DLD1 (cell line): Measurements from ENCODE around the gene ARMS2.

ENCODE experiments used
- in situ Hi-C: cut with HindIII; loops from 2 replicates; pipeline ENCODE4 v1.10.0; 2017; ENCODE audit warnings: low sequenced_read_pairs

ARMS2 gene

DNA sequence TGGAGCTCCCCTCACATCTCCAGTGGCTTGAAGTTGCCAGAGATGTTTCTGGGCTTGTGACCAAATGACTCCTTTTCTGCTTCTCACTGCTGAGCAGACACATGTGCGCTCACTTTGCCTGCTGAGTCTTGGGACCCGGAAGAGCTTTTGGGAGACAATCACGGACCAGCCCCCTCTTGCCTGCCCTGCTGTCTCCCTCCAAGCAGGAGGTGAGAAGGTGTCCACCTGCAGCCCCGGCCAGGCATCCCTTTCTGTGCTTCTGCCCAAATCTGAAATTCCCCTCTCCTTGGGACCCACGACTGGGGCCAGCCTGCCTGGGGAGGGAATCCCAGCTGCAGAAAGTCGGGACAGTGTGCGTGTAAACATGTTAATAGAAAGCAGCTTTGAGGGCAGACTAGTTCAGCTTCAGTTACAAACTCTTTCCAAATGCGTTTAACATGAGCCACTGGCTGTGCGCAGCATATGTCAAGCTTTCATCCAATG lies 38.6 kb downstream of the ARMS2 start:
- in situ Hi-C loops = no loop called here

DNA sequence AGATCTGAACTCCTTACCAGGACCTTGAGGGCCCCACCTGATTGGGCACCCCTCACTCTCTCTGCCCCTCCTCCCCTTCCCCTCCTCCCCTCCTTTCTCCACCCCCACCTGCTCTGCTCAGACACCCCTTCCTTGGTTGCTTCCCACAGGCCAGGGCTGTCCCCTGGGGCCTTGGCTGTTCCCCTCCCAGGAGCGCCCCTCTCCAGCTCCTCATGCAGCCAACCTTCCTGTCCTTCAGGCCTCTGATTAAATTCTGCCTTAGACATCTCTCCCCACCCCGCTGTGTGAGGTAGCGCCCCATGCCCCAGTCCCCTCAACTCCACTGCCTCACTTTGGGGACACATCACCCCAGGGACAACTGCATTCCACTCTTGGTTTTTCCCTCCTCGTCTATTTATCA lies 39.3 kb downstream of the ARMS2 start:
- in situ Hi-C loops = no loop called here

DNA sequence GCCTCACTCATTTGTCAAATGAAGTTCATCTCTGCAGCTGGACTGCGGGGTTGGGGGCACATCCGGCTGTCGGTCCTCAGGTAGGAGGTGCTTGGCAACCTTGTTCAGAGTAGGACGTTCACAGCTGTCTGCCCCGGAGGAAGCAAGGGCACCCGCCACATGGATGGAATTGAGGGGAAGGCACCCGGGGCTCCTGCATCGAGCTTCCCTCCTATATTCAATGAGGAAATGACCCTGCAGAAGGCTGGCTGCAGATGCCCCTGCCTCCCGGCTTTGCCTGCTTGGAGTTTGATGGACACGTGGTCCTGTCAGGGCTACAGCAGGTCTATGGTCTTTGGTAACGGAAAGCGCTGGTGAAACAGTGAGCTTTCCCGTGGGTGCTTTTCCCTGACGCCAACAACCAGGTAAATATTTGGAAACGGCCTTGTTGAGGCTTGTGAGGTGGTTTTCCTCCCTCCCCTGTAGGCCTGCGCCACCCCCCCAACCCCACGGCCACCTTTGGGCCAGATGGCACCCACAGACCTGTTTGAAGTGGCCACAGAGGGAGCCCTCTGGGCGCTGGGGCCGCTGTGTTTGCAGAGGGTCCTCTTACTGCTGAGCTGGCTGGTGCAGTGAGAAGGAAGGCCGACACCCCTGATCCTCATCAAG lies 39.8 kb downstream of the ARMS2 start:
- in situ Hi-C loops = no loop called here

DNA sequence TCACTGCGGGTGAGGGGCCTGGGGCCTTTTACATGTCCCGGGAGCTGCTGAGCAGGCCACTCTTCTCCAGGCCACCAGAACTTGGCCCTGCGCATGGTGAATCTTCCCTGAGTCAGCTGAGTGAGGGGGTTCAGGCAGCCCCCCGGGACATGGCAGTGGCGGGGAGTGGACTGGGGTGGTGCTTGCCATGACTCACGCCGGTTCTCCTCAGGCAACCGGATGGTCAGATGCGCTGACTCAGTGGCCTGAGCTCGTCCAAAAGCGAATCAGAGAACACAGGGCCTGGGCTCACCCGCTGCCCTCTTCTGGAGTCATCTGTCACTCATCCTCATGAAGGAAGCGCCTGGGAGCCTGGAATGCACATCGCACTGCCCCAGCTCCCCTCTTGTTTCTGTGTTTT lies 40.4 kb downstream of the ARMS2 start:
- in situ Hi-C loops = no loop called here

DNA sequence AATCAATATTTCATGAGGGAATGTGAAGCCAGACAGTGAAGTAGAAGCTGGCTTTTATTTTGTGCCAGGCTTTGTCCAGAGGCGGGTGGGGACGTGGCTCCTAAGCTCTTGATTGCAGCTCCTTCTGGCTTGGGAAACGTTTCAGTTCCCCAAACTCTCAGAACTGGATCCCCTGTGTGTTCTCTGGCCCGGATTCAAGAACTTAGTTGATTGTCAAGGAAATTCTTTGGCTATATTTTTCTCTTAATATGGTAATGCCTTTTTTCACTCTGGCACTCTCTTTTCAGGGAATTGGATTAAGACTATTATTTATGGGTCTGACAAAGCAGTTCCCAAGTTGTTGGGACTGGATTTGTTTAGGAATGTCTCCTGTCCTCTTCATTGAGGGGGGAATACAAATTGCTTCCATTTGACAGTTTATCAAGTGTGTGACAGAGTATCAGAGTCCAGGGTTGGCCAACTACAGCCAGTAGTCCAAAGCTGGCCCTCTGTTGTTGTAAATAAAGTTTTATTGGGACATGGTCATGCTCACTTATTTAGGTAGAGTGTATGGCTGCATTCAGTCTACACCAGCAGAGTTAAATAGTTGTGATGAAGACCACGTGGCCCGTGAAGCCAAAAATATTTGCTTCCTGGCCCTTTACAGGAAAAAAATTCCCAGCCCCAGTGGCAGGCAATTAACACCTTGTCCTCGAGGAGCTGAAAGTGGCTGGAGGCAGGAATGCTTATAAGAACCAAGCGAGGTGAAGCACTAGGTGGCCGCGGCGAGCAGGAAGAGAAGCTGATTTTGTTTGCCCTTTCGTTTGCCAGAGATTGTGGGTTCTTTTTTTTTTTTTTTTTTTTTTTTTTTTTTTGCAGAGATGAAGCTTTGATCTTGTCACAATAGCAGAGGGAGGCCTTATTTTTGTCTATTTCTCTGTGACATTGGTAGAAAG lies 41.2 kb downstream of the ARMS2 start:
- in situ Hi-C loops = no loop called here

DNA sequence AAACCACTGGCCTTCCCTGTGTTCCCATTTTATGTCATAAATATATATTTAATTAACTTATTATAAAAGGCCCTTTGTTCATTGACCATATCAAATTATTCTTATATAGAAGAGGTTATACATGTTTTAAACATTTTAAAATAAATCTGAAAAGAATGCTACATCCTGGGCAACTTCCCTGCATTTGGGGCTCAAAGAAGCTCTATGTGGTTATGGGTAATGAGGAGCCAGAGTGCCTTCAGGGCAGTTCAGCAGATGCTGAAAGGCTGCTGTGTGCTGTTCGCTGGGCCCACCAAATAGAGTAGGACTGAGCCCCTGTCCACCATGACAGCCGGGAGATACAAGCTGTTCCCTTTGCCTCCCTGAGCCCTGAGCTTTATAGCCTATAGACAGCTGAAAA lies 42.8 kb downstream of the ARMS2 start:
- in situ Hi-C loops = no loop called here

DNA sequence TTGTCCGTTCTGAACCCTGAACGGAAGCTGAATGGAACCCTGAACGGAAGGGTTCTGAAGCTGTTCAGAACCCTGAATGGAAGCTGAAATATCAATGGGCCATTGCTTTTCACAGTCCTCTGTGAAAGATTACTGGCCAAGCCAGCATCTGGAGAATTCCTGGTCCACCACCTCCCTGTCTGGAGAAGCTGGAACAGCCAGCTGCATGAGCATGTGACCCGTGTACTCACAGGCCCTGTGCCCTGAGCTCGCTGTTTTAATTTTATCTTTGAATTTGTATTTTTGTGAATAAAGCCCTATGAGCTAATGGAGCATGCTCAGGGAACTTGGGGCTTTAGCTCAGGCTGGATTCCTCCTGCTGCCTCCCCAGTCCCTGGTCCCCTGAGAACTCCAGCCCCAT lies 44.1 kb downstream of the ARMS2 start:
- in situ Hi-C loops = no loop called here

DNA sequence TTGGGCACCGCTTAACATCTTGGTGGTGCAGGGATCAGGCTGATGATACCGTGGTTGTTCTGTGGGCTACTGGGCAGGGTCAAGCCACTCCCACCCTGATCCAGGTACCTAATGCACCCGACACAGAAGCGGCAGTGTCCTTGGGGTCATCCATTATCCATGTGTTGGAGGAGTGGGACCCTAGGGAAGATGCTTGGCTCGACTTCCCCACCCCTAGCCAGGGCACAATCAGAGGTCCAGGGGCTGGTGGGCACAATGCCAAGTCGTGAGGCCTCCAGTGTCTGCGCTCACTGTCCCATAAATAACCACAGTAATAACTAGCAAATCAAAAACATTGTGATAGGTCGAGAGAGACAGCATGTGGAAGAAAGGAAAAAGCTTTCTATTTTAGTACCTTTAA lies 44.6 kb downstream of the ARMS2 start:
- in situ Hi-C loops = no loop called here

DNA sequence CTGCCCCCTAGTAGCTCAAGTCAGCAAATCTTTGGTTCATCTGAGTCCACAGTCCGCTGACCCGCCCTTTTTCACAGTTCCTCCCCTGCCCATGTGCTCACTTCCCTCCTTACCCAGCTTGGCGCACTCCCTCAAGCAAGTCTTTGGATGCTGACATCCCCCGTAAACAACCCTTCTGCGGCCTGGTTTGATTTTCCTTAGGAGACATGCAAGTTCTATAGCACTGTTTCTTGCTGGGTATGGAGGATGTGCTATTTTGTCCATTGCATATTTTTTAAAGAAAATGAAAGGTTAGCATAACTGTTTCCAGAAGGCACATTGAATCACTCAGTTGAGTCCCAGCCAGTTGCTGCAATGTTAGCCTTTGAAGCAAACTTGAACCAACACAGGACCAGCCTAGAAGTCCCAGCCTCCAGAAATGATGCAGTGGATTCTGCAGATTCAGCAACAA lies 45.1 kb downstream of the ARMS2 start:
- in situ Hi-C loops = no loop called here

DNA sequence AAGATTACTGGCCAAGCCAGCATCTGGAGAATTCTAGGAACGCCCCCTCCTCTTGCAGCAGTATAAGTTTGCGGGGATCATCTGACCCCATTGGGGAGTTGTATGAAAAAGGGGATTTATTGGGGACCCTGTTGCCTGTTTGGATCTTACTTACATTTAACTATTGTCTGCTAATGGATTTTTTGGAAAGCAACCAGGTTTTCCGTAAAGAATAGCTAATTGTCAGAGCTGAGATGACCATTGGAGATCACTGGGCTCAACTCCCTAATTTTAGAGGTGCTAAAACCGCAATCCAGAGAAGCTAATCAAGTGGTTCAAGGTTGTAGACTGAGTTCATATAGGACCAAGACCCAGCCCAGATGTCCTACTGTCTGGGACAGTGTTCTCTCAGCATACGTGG lies 45.7 kb downstream of the ARMS2 start:
- in situ Hi-C loops = no loop called here

DNA sequence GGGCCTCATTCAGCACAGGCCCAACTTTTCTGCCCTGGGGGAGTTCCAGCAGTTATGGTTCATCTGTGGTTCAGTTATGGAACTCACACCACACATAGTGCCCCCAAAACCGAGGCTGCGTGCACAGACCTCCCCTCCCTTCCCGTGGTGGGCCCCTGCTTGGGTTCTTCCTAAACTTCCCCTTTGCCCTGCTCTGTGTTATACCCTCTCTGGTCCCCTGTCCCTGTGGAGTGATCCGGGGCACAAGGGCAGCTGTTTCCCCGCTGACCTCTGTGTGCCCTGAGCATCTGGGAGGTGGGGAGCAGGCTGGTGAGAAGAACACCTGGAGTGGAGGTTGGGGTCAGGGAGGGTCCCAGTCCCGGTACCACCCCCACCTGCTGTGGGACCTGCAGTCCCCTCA lies 46.3 kb downstream of the ARMS2 start:
- in situ Hi-C loops = no loop called here

DNA sequence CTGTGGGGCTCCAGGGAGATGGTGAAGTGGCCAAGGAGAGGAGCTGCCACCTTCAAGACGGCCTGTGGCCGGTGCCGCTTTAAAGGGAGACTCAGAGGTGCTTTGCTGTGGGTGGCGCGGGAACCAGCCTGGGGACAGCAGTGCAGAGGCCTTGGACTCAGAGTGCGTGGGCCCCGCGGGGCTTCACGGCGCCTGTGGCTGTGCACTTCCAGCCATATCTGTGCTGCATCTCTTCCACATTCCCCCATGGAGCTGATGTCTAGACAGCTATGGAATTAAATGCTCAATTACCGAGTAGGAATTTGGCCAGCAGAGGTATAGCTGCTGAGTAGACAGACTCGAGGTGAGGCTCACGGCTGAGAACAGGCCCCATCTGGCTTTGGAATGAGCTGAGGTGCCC lies 48.6 kb downstream of the ARMS2 start:
- in situ Hi-C loops = no loop called here

DNA sequence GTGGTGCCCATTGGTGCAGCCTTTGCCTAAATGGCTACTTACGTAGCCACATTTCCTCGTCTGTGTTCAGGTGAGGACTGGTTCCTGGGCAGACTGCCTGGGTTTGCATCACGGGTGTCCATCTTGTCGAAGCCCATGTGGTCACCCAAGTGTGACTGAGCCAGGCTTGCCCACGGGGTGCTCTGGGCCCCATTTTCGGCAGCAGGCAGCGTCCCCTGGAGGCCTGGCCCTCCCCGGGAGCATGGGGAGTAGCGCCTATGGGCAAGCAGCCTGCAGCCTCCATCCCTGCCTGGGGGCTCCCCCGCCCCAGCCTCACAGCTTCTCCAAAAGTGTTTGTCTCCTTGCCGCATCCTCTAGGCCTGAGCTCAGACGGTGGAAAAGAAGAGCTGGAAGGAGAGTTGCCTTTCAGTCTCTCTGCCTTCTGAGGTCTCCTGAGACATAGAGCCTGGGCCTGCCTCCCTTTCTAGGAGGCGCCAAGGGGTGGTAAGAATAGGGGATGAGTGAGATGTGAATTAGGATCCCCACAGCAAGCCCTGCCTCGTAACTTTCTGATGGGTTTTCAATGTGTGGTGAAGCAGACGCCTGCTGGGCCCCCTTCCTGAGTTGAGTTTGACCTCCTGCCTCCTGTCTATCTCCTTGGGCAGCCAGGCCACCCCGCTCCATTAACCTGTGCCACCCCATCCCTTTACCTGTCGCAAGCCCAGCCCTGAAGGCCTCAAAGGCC lies 49.6 kb downstream of the ARMS2 start:
- in situ Hi-C loops = no loop called here

DNA sequence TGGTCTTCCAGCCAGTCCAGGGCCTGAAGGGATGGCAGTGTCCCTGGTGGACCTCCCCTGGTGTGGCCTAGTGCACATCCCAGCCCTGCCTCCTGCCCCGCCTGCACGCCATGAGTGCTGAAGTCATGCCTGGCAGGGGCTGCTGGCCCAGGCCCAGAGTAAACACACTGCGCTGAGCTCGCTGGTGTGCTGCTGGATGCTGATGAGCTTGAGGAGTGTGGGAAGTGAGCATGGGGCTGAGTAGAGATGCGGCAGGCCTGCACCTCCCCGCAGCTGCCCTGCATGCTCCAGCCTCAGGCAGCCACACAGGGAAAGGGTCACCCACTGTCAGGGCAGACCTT lies 50.1 kb downstream of the ARMS2 start:
- in situ Hi-C loops = no loop called here

DNA sequence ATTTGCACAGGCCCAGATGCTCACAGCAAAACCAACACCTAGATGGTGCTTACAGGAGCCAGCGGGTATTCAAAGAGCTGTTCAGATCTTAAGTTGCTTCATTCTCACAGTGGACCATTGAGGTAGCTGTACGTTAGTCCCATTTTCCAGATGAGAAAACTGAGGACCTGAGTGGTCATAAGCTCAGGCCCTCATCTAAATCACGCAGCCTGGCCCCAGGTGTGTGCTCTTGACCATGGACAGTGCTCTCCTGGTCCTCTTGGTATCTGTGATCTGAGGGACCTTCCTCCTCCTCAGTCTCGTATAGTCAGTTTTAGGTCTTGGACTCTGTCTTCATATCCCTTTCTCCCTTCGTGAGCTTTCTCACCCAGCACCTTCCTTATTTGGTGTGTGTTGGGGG lies 50.6 kb downstream of the ARMS2 start:
- in situ Hi-C loops = no loop called here

DNA sequence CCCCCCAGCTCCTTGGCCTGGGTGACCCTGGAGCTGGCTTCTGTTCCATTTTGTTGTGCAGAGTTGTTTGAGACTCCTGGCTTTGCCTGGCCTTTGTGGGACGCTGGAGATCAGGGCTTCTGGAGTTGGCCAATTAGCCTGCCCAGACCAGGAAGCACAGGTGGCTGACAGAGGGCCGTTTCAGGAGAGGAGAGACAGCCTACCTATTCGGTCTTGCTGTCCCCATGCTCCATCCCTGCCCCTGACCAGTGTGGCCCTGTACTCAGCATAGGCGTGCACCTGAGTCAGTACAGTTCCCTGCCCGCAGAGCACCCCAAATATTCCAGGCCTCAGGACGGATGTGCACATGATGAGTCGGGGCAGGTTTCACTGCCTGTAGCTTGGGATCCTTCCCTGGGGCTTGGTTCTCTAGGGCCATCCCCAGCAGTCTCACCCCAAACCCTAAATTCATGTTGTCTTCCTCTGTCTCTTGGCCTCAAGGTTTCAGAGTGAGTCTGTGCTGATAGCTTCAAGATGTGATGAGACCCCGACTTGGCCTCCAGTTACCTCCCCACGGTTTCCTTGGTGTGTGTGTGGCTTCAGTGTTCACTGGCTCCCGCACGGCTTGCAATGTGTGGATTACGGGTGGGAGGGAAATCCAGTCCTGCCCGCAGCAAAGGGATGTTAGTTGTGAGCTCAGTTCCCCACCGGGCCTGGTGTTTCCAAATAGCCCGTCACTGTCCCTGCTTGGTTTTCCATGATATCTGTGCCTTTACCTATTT lies 51.6 kb downstream of the ARMS2 start:
- in situ Hi-C loops = no loop called here
